ENCODE results near the gene GPHA2. TPM values are rescaled to one million over a fixed set of nuclear protein-coding genes. Genes with fewer than 3 reads are reported as not detected.

Gene GPHA2
- polyA plus RNA-seq, 1 of the 3 experiments (the other 2 are of a cell fraction): not detected

- no peak overlapping the region for H2AFZ ChIP-seq (ENCODE audit: low read depth)
- H3K27me3 ChIP-seq (ENCODE audit: insufficient read depth): no peaks in the 10 kb centered on the region
- POLR2A ChIA-PET: interaction anchor here (0.5 kb wide), 1 partner anchor 57 kb away, joined by 4 read pairs; no protein-coding TSS in a partner anchor
- peaks cover 0 to 15% of the 10 kb centered on the region in 2 experiments; a peak in 1 of 4 replicates for H3K4me1 ChIP-seq (ENCODE audit: control insufficient read depth in 1 of 2, insufficient read depth in 2 of 2, low read depth in 1 of 2, low read length in 1 of 2)
- no peaks in the 10 kb centered on the region for H3K36me3 ChIP-seq (replicated peaks in 1 of 2; ENCODE audit: control insufficient read depth in 1 of 2, insufficient read depth in 2 of 2, low read length in 1 of 2)
- H3F3A ChIP-seq (replicated peaks; ENCODE audit: insufficient read depth): no peaks in the 10 kb centered on the region
- no peaks in the 10 kb centered on the region for H3K79me2 ChIP-seq (ENCODE audit: insufficient read depth)
- TF ChIP-seq RCOR1 (IDR thresholded peaks at IDR 0.05; ENCODE audit: low read length) (no peak), GABPA (IDR thresholded peaks at IDR 0.05; ENCODE audit: low read depth) (no peak), NFIC (IDR thresholded peaks at IDR 0.05; ENCODE audit: borderline replicate concordance) (no peak), CHD2 (IDR thresholded peaks at IDR 0.05; ENCODE audit: low read length, partially characterized antibody) (no peak), RFX5 (IDR thresholded peaks at IDR 0.05; ENCODE audit: low read length) (no peak)
- CTCF ChIA-PET: interaction anchor here (0.7 to 26.7 kb wide), 3 partner anchors 14 to 103 kb away, joined by 3 to 530 read pairs (median 3); partner anchors contain the start of gene CDC42BPG
- no peak overlapping the region for H3K4me2 ChIP-seq
- H4K20me1 ChIP-seq (ENCODE audit: insufficient read depth): no peaks in the 10 kb centered on the region
- H3K9ac ChIP-seq: no peak overlapping the region
- H3K9me3 ChIP-seq: no peaks in the 10 kb centered on the region
- H3K27ac ChIP-seq (ENCODE audit: low read depth in 2 of 2, low read length in 1 of 2): no peak overlapping the region
- no peak overlapping the region for H3K4me3 ChIP-seq (ENCODE audit: low read depth in 2 of 2, low read length in 1 of 2)
- H3K9me2 ChIP-seq: no peaks in the 10 kb centered on the region
- WGBS (ENCODE audit: low lambda C conversion rate): 82% methylated on average over 19 of the region's 25 CpGs
- DNase-seq: no peak
These were observed 44.4 kb downstream of the GPHA2 start for GRCh38 chr11:64891215-64891848.

GRCh38 chr11:64890522-64890939 lies 45.2 kb downstream of the GPHA2 start:
- TF ChIP-seq SMC3 (IDR thresholded peaks at IDR 0.05; ENCODE audit: low read depth, low read length): no peak
- TF ChIP-seq RCOR1 (IDR thresholded peaks at IDR 0.05; ENCODE audit: low read length): no peak
- TF ChIP-seq NFIC (IDR thresholded peaks at IDR 0.05; ENCODE audit: borderline replicate concordance): no peak
- TF ChIP-seq REST (IDR thresholded peaks at IDR 0.05; ENCODE audit: low read depth, low read length): no peak
- no peak for TF ChIP-seq POLR2AphosphoS5 (IDR thresholded peaks at IDR 0.05; ENCODE audit: low read depth, low read length)
- no peak for TF ChIP-seq SIN3A (IDR thresholded peaks at IDR 0.05; ENCODE audit: borderline replicate concordance, low read depth, low read length)
- TF ChIP-seq GABPA (IDR thresholded peaks at IDR 0.05; ENCODE audit: low read depth): no peak
- TF ChIP-seq RAD21 (IDR thresholded peaks at IDR 0.05; ENCODE audit: low read length): no peak
- no peak for TF ChIP-seq PBX3 (IDR thresholded peaks at IDR 0.05)
- no peak for TF ChIP-seq ELF1 (IDR thresholded peaks at IDR 0.05)
- no peak for TF ChIP-seq NRF1 (IDR thresholded peaks at IDR 0.05; ENCODE audit: low read depth, low read length)
- TF ChIP-seq TEAD4 (IDR thresholded peaks at IDR 0.05; ENCODE audit: borderline replicate concordance, insufficient read depth): no peak
- no peak for TF ChIP-seq EP300 (IDR thresholded peaks at IDR 0.05; ENCODE audit: borderline replicate concordance in 1 of 2, low read depth in 1 of 2, low read length in 1 of 2)
- TF ChIP-seq IRF3 (IDR thresholded peaks at IDR 0.05; ENCODE audit: low read depth, low read length): no peak
- TF ChIP-seq MEF2A (IDR thresholded peaks at IDR 0.05; ENCODE audit: borderline replicate concordance, low read depth): no peak
- Histone ChIP-seq H3K27me3 (ENCODE audit: insufficient read depth) (no peaks in the 10 kb centered on the region), H3F3A (replicated peaks; ENCODE audit: insufficient read depth) (peaks cover 5% of the 10 kb centered on the region), H4K20me1 (ENCODE audit: insufficient read depth) (no peaks in the 10 kb centered on the region), H3K4me2 (no peak overlapping the region), H3K79me2 (ENCODE audit: insufficient read depth) (no peaks in the 10 kb centered on the region), H3K9me2 (no peaks in the 10 kb centered on the region), H3K9me3 (no peaks in the 10 kb centered on the region), H3K27ac (ENCODE audit: low read depth in 2 of 2, low read length in 1 of 2) (no peak overlapping the region), H3K36me3 (replicated peaks in 1 of 2; ENCODE audit: control insufficient read depth in 1 of 2, insufficient read depth in 2 of 2, low read length in 1 of 2) (no peaks in the 10 kb centered on the region), H3K4me3 (ENCODE audit: low read depth in 2 of 2, low read length in 1 of 2) (no peak overlapping the region), H3K4me1 (ENCODE audit: control insufficient read depth in 1 of 2, insufficient read depth in 2 of 2, low read depth in 1 of 2, low read length in 1 of 2) (peaks cover 0 to 15% of the 10 kb centered on the region in 2 experiments; a peak in 1 of 4 replicates), H2AFZ (ENCODE audit: low read depth) (no peak overlapping the region), H3K9ac (no peak overlapping the region)
- DNase-seq: no peak
- POLR2A ChIA-PET: no interaction called here
- WGBS (ENCODE audit: low lambda C conversion rate): 94% methylated on average over 6 of the region's 7 CpGs
- CTCF ChIA-PET: interaction anchor here (0.6 to 26.7 kb wide), 3 partner anchors 22 to 227 kb away, joined by 3 to 530 read pairs (median 3); partner anchors contain the start of genes CDC42BPG and ZNHIT2
